Fibroblast of mammary gland (primary cell): ENCODE measurements around the gene TSC2.
A peak's percentile ranks its signal among the peaks of the same experiment; 100 is the strongest.

Experiments used
- DNase-seq: peaks from one replicate; pipeline ENCODE4 v3.0.0-alpha.2; 2010; ENCODE audit warnings: low read depth
- H3K4me3 ChIP-seq: 2 replicates; pipeline ENCODE4 v1.5.1; 2011; ENCODE audit warnings: low read depth, mild to moderate bottlenecking, low read length, moderate library complexity; ENCODE audit not compliant: control insufficient read depth
- CTCF ChIP-seq: conservative IDR thresholded peaks from 2 replicates; pipeline ENCODE4 v1.5.1; 2011; ENCODE audit warnings: low read depth, low read length, inconsistent platforms; ENCODE audit not compliant: control insufficient read depth, insufficient read depth

The TSC2 gene

GRCh38 chr16:2019921-2020831 lies 27.6 kb upstream of the TSC2 start:
- no peak overlapping the region for H3K4me3 ChIP-seq

GRCh38 chr16:2022723-2023091 lies 25.1 kb upstream of the TSC2 start:
- DNase-seq, result peak; percentile 41
- peak overlapping the region; percentile 35 for H3K4me3 ChIP-seq
- no peak for TF ChIP-seq CTCF

More at GRCh38 chr16:2019921-2020831, 27.6 kb upstream of the TSC2 start:
- no peak for DNase-seq
- TF ChIP-seq CTCF, result no peak

GRCh38 chr16:2023092-2024031 lies 24.4 kb upstream of the TSC2 start:
- peak overlapping the region; percentile 35 for H3K4me3 ChIP-seq
- peak; percentile 74 for TF ChIP-seq CTCF
- peak; percentile 80 for DNase-seq

GRCh38 chr16:2024032-2024420 lies 23.8 kb upstream of the TSC2 start:
- DNase-seq, result no peak
- TF ChIP-seq CTCF, result no peak
- no peak overlapping the region for H3K4me3 ChIP-seq

GRCh38 chr16:2025251-2025650 lies 22.5 kb upstream of the TSC2 start:
- no peak overlapping the region for H3K4me3 ChIP-seq
- DNase-seq, result no peak
- no peak for TF ChIP-seq CTCF

GRCh38 chr16:2025878-2026460 lies 21.8 kb upstream of the TSC2 start:
- H3K4me3 ChIP-seq, result no peak overlapping the region
- DNase-seq, result no peak
- TF ChIP-seq CTCF, result no peak
